Smooth muscle cell of the umbilical artery (primary cell): Measurements from ENCODE around the gene PHYKPL. TPM values are rescaled to one million over a fixed set of nuclear protein-coding genes. Genes with fewer than 3 reads are reported as not detected.

Experiments used
- total RNA-seq: library from RNA; depleted of rRNA; stranded (reverse); fragments of >200 nt; gene quantifications from 2 replicates; pipeline ENCODE4 v1.2.3, GENCODE V29; 2014

PHYKPL gene
- total RNA-seq: 21.4 and 26.9 TPM in 2 replicates

GRCh38 chr5:178232124-178232919, at the start of gene PHYKPL:
TSS of gene PHYKPL (minus strand) at chr5:178232802. CDS start at chr5:178232550, 252 bp downstream.

GRCh38 chr5:178204182-178204934, 28.2 kb downstream of the PHYKPL start, which contains the start of gene HNRNPAB:
TSS of gene HNRNPAB (plus strand) at chr5:178204533. CDS start at chr5:178204838, 305 bp downstream.

GRCh38 chr5:178187014-178187413, 45.6 kb downstream of the PHYKPL start, which contains the start of gene GMCL2:
TSS of gene GMCL2 (minus strand) at chr5:178187371. CDS start at chr5:178187299, 72 bp downstream.

Other genes with a start within 250 kb of the PHYKPL start
- not detected in 2 replicates for gene PROP1, start 236.6 kb downstream of the PHYKPL start, total RNA-seq
- under 0.01 and 0.46 TPM in 2 replicates for gene N4BP3, start 119.3 kb downstream of the PHYKPL start, total RNA-seq
- 22.6 and 26.0 TPM in 2 replicates for gene RMND5B, start 101.8 kb downstream of the PHYKPL start, total RNA-seq
- 135 and 139 TPM in 2 replicates for gene NHP2, start 78.9 kb downstream of the PHYKPL start, total RNA-seq
- not detected in 2 replicates for gene GMCL2, start 45.4 kb downstream of the PHYKPL start, total RNA-seq
- gene HNRNPAB, start 28.3 kb downstream of the PHYKPL start, total RNA-seq: 40.7 and 57.1 TPM in 2 replicates